WERI-Rb-1 (cell line): ENCODE measurements around the gene CDHR3.

Experiments
- DNase-seq: peaks from one replicate; pipeline ENCODE4 v3.0.0-alpha.2; 2020
- H3K27ac ChIP-seq: fragments of 250-450 bp; sonication (Bioruptor Pico); 2 replicates; pipeline ENCODE4 v1.5.1; 2020; ENCODE audit warnings: mild to moderate bottlenecking, moderate library complexity
- H3K27me3 ChIP-seq: fragments of 250-450 bp; sonication (Bioruptor Pico); 2 replicates; pipeline ENCODE4 v1.5.1; 2021; ENCODE audit warnings: mild to moderate bottlenecking, low read depth, moderate library complexity; ENCODE audit not compliant: insufficient read depth, severe bottlenecking
- H3K36me3 ChIP-seq: fragments of 250-450 bp; sonication (Bioruptor Pico); 2 replicates; pipeline ENCODE4 v1.5.1; 2020; ENCODE audit warnings: mild to moderate bottlenecking, moderate library complexity
- H3K4me3 ChIP-seq: 2 replicates; pipeline ENCODE4 v1.5.1; 2011; ENCODE audit warnings: low read depth, mild to moderate bottlenecking, control low read depth, low read length
- H3K9me3 ChIP-seq: fragments of 250-450 bp; sonication (Bioruptor Pico); 2 replicates; pipeline ENCODE4 v1.5.1; 2021; ENCODE audit warnings: mild to moderate bottlenecking, moderate library complexity; ENCODE audit not compliant: severe bottlenecking
- CTCF ChIP-seq: IDR thresholded peaks from 2 replicates; pipeline ENCODE4 v1.5.1; 2011; ENCODE audit warnings: low read depth, mild to moderate bottlenecking, control low read depth, inconsistent platforms, low read length

The CDHR3 gene

GRCh38 chr7:106019470-106019820 is 56.4 kb downstream of the CDHR3 start:
- no peak overlapping the region for H3K4me3 ChIP-seq
- H3K27me3 ChIP-seq: no peaks in the 10 kb centered on the region
- no peak for TF ChIP-seq CTCF
- H3K36me3 ChIP-seq: no peaks in the 10 kb centered on the region
- no peaks in the 10 kb centered on the region for H3K9me3 ChIP-seq
- peak; percentile 50 for DNase-seq
- H3K27ac ChIP-seq: no peak overlapping the region

GRCh38 chr7:106021151-106022067 is 58.3 kb downstream of the CDHR3 start:
- no peaks in the 10 kb centered on the region for H3K9me3 ChIP-seq
- no peak for TF ChIP-seq CTCF
- H3K4me3 ChIP-seq: no peak overlapping the region
- no peak for DNase-seq
- H3K27ac ChIP-seq: peak overlapping the region; percentile 18; the same call in 1 of the 2 replicates
- H3K36me3 ChIP-seq: no peaks in the 10 kb centered on the region
- no peaks in the 10 kb centered on the region for H3K27me3 ChIP-seq

- Histone ChIP-seq H3K27me3 (no peaks in the 10 kb centered on the region), H3K27ac (no peak overlapping the region), H3K36me3 (no peaks in the 10 kb centered on the region), H3K4me3 (no peak overlapping the region), H3K9me3 (no peaks in the 10 kb centered on the region)
- DNase-seq: no peak
- TF ChIP-seq CTCF: no peak
These were observed 59.2 kb downstream of the CDHR3 start for GRCh38 chr7:106022193-106022821.

GRCh38 chr7:106023369-106024322 is 60.6 kb downstream of the CDHR3 start:
- Histone ChIP-seq H3K27ac (no peak overlapping the region), H3K4me3 (no peak overlapping the region), H3K27me3 (no peaks in the 10 kb centered on the region), H3K36me3 (no peaks in the 10 kb centered on the region), H3K9me3 (no peaks in the 10 kb centered on the region)
- no peak for TF ChIP-seq CTCF
- DNase-seq: no peak

- H3K9me3 ChIP-seq: no peaks in the 10 kb centered on the region
- DNase-seq: no peak
- H3K36me3 ChIP-seq: no peaks in the 10 kb centered on the region
- H3K27ac ChIP-seq: no peak overlapping the region
- TF ChIP-seq CTCF: no peak
- H3K4me3 ChIP-seq: no peak overlapping the region
- H3K27me3 ChIP-seq: no peaks in the 10 kb centered on the region
These were observed 63.0 kb downstream of the CDHR3 start for GRCh38 chr7:106026101-106026500.
